OCI-LY1 (cell line): ENCODE results near the gene RAD51D.
"Not testable (repeated sequence)": the region's sequence is repeated elsewhere in the genome, so short reads cannot be mapped to it uniquely, and the experiment has no call there.

Experiments
- H2AFZ ChIP-seq: fragments of 200-600 bp; sonication (generic), shearing (Covaris generic); 2 replicates; pipeline ENCODE4 v1.6.0; 2014; ENCODE audit warnings: antibody characterized with exemption, mild to moderate bottlenecking, low read length
- H3F3A ChIP-seq: fragments of 200-600 bp; sonication (generic), shearing (Covaris generic); 2 replicates; pipeline ENCODE4 v1.6.0; 2014; ENCODE audit warnings: mild to moderate bottlenecking, antibody characterized with exemption, low read length, moderate library complexity; ENCODE audit not compliant: insufficient read depth
- H3K27ac ChIP-seq: fragments of 200-600 bp; sonication (generic); 2 replicates; pipeline ENCODE4 v1.5.1; 2014; ENCODE audit warnings: low read length, mixed run types, mild to moderate bottlenecking, low read depth; ENCODE audit not compliant: poor library complexity, severe bottlenecking
- H3K27me3 ChIP-seq: fragments of 200-600 bp; sonication (generic); 2 replicates; pipeline ENCODE4 v1.6.0; 2014; ENCODE audit warnings: antibody characterized with exemption, mild to moderate bottlenecking, low read length, moderate library complexity; ENCODE audit not compliant: insufficient read depth
- H3K36me3 ChIP-seq: fragments of 200-600 bp; sonication (generic); 2 replicates; pipeline ENCODE4 v1.6.1; 2014; ENCODE audit warnings: mild to moderate bottlenecking, antibody characterized with exemption, low read length, moderate library complexity, mixed read lengths; ENCODE audit not compliant: insufficient read depth
- H3K4me1 ChIP-seq: fragments of 200-600 bp; sonication (generic); 2 replicates; pipeline ENCODE4 v1.5.1; 2014; ENCODE audit warnings: mild to moderate bottlenecking, low read length, moderate library complexity; ENCODE audit not compliant: insufficient read depth, severe bottlenecking
- H3K4me2 ChIP-seq: fragments of 200-600 bp; sonication (generic), shearing (Covaris generic); 2 replicates; pipeline ENCODE4 v1.6.1; 2014; ENCODE audit warnings: low read length
- H3K4me3 ChIP-seq: fragments of 200-600 bp; sonication (generic); 2 replicates; pipeline ENCODE4 v1.5.1; 2014; ENCODE audit warnings: low read length, low read depth, mild to moderate bottlenecking, mixed read lengths; ENCODE audit not compliant: poor library complexity, severe bottlenecking
- H3K79me2 ChIP-seq: fragments of 200-600 bp; shearing (Covaris generic); 2 replicates; pipeline ENCODE4 v1.6.1; 2016; ENCODE audit warnings: mixed run types, low read length, mixed read lengths; ENCODE audit not compliant: insufficient read depth
- H3K9ac ChIP-seq: fragments of 200-600 bp; sonication (generic), shearing (Covaris generic); 2 replicates; pipeline ENCODE4 v1.6.1; 2014; ENCODE audit warnings: mild to moderate bottlenecking, low read length, mixed read lengths
- H3K9me2 ChIP-seq: fragments of 200-600 bp; sonication (generic), shearing (Covaris generic); 2 replicates; pipeline ENCODE4 v1.6.1; 2014; ENCODE audit warnings: low read depth, mild to moderate bottlenecking, low read length, mixed read lengths
- H3K9me3 ChIP-seq: fragments of 200-600 bp; shearing (Covaris generic); 2 replicates; pipeline ENCODE4 v1.6.1; 2014; ENCODE audit warnings: low read length, mixed read lengths
- H4K20me1 ChIP-seq: fragments of 200-600 bp; sonication (generic), shearing (Covaris generic); 2 replicates; pipeline ENCODE4 v1.6.0; 2016; ENCODE audit warnings: mild to moderate bottlenecking, low read length; ENCODE audit not compliant: insufficient read depth
- EZH2 ChIP-seq: fragments of 200-600 bp; sonication (generic), shearing (Covaris generic); IDR thresholded peaks from 2 replicates; pipeline ENCODE4 v1.8.0; 2017; ENCODE audit warnings: borderline replicate concordance, mixed run types, mild to moderate bottlenecking, antibody characterized with exemption, low read length, moderate library complexity, mixed read lengths
- TF ChIP-seq, protein P1 (sequence below): fragments of 200-600 bp; sonication (generic), shearing (Covaris generic); IDR thresholded peaks from 2 replicates; pipeline ENCODE4 v1.5.1; 2017; ENCODE audit warnings: mild to moderate bottlenecking, antibody characterized with exemption, low read length, moderate library complexity, mixed read lengths

RAD51D gene

DNA sequence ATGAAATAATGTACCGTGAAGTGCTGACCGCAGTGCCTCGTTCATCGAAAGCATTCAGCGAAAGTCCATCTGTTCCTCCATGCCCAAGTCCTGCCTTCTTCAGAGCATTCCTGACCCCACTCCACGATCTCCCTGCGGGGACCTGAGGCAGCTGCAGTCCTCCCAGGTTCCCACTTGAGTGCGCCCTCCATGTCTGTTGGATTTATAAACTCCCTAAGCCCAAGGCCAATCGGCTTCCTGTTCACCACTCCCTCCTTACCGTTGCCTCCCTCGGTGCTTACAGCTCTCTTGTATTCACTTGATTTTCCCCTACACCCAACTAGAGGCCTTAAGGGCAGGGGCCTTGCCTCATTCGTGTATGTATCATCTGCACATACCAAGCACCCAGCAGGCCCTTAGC, 2.8 kb downstream of the RAD51D start:
- Histone ChIP-seq H3K27me3 (0 out of 2 replicates have a peak, but pooled peaks cover 4% of the 10 kb centered on the region), H3K9me2 (no peaks in the 10 kb centered on the region), H3K27ac (no peak overlapping the region), H3F3A (no peaks in the 10 kb centered on the region), H3K9me3 (no peaks in the 10 kb centered on the region), H3K9ac (no peak overlapping the region), H4K20me1 (no peaks in the 10 kb centered on the region), H3K36me3 (no peaks in the 10 kb centered on the region), H3K4me3 (no peak overlapping the region), H3K4me1 (peaks cover 11% of the 10 kb centered on the region), H3K4me2 (no peak overlapping the region), H3K79me2 (no peaks in the 10 kb centered on the region), H2AFZ (no peak overlapping the region)
- TF ChIP-seq, protein P1, sequence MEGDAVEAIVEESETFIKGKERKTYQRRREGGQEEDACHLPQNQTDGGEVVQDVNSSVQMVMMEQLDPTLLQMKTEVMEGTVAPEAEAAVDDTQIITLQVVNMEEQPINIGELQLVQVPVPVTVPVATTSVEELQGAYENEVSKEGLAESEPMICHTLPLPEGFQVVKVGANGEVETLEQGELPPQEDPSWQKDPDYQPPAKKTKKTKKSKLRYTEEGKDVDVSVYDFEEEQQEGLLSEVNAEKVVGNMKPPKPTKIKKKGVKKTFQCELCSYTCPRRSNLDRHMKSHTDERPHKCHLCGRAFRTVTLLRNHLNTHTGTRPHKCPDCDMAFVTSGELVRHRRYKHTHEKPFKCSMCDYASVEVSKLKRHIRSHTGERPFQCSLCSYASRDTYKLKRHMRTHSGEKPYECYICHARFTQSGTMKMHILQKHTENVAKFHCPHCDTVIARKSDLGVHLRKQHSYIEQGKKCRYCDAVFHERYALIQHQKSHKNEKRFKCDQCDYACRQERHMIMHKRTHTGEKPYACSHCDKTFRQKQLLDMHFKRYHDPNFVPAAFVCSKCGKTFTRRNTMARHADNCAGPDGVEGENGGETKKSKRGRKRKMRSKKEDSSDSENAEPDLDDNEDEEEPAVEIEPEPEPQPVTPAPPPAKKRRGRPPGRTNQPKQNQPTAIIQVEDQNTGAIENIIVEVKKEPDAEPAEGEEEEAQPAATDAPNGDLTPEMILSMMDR, result no peak
- TF ChIP-seq EZH2, result no peak

DNA sequence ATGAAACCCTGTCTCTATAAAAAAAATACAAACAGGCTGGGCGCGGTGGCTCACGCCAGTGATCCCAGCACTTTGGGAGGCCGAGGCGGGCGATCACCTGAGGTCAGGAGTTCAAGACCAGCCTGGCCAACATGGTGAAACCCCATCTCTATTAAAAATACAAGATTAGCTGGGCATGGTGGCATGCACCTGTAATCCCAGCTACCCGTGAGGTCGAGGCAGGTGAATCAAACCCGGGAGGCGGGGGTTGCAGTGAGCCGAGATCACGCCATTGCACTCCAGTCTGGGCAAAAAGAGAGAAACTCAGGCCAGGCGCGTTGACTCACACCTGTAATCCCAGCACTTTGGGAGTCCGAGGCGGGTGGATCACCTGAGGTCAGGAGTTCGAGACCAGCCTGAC, 8.9 kb downstream of the RAD51D start:
- not testable (repeated sequence) for H3K9me3 ChIP-seq, H3K4me2 ChIP-seq, H3K4me3 ChIP-seq, H3K9ac ChIP-seq, H4K20me1 ChIP-seq, H3K27ac ChIP-seq, H3K27me3 ChIP-seq, H3K4me1 ChIP-seq, H2AFZ ChIP-seq, H3F3A ChIP-seq, H3K79me2 ChIP-seq, H3K9me2 ChIP-seq
- H3K36me3 ChIP-seq, result peaks cover 15% of the 10 kb centered on the region

DNA sequence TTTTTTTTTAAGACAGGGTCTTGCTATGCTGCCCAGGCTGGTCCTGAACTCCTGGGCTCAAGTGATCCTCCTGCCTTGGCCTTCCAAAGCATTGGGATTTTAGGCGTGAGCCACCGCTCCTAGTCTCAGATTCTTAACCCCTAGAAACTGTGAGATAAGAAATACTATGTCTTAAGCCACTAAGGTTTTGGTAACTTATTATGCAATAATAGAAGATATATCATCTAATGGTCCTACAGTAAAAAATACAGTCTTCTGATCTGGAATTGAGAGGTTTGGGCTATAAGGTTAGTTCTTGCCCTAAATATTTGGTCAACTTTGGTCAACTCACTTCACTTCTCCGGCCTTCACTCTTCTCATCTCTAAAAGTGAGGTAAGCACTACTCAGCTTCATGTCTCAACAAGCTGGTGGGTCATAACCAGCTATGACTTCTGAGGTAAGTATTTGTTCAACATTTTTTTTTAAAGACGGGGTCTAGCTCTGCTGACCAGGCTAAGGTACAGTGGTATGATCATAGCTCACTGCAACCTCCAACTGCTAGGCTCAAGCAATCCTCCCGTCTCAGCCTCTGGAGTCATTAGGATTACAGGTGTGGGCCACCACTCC, 14.7 kb downstream of the RAD51D start:
- Histone ChIP-seq H3K36me3 (peaks cover 57% of the 10 kb centered on the region), H3K4me2 (no peak overlapping the region), H3K9ac (no peak overlapping the region), H3F3A (no peaks in the 10 kb centered on the region), H4K20me1 (no peaks in the 10 kb centered on the region), H3K27ac (no peak overlapping the region), H2AFZ (no peak overlapping the region), H3K4me3 (no peak overlapping the region), H3K9me2 (no peaks in the 10 kb centered on the region), H3K9me3 (no peaks in the 10 kb centered on the region), H3K4me1 (no peaks in the 10 kb centered on the region), H3K79me2 (no peaks in the 10 kb centered on the region), H3K27me3 (no peaks in the 10 kb centered on the region)
- TF ChIP-seq, protein P1, result no peak
- TF ChIP-seq EZH2, result no peak

DNA sequence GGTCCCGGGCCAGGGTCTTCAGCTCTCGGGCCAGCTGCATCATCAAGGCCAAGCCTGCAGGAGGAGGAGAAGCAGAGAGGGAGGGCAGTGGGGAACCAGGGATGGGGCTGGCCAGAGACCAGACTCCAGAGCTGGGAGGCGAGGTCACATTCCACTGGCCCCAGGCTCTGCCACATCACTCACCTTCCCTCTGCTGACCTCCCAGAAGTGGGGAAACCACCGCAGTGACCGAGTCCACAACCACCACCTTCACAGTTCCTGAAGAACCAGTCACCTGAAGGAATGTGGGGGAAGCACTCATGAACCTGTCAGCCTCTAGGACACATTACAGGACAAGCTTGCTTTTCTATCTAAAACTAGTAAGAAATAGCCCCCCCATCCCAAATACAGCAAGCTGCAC, 16.4 kb downstream of the RAD51D start:
- no peak for TF ChIP-seq EZH2
- TF ChIP-seq, protein P1, result no peak
- Histone ChIP-seq H3K4me1 (no peaks in the 10 kb centered on the region), H4K20me1 (no peaks in the 10 kb centered on the region), H3K9ac (no peak overlapping the region), H3K36me3 (peaks cover 71% of the 10 kb centered on the region), H3K4me2 (no peak overlapping the region), H3K9me3 (no peaks in the 10 kb centered on the region), H3K9me2 (no peaks in the 10 kb centered on the region), H3F3A (no peaks in the 10 kb centered on the region), H3K27me3 (no peaks in the 10 kb centered on the region), H2AFZ (no peak overlapping the region), H3K27ac (no peak overlapping the region), H3K4me3 (no peak overlapping the region), H3K79me2 (no peaks in the 10 kb centered on the region)
